Fibroblast of lung (primary cell): ENCODE results near the gene ARHGAP6. TPM values are rescaled to one million over a fixed set of nuclear protein-coding genes. Genes with fewer than 3 reads are reported as not detected.

ENCODE experiments used
- DNase-seq, 2 donors: peaks; one replicate each; pipeline versions ENCODE4 v3.0.0 to v3.0.0-alpha.2; 2010; ENCODE audit warnings: low read depth in 2 of 2
- H2AFZ ChIP-seq: 2 replicates; pipeline ENCODE4 v1.5.1; 2012; ENCODE audit warnings: low read length, control low read depth, inconsistent platforms
- H3K27ac ChIP-seq: 2 replicates; pipeline ENCODE4 v1.5.1; 2011; ENCODE audit warnings: low read length, control low read depth; ENCODE audit not compliant: insufficient read depth
- H3K27me3 ChIP-seq: 2 replicates; pipeline ENCODE4 v1.5.1; 2011; ENCODE audit warnings: mild to moderate bottlenecking, low read length; ENCODE audit not compliant: control insufficient read depth, insufficient read depth
- H3K36me3 ChIP-seq: 2 replicates; pipeline ENCODE4 v1.5.1; 2011; ENCODE audit warnings: low read length; ENCODE audit not compliant: control insufficient read depth, insufficient read depth
- H3K4me1 ChIP-seq: 2 replicates; pipeline ENCODE4 v1.5.1; 2011; ENCODE audit warnings: low read length; ENCODE audit not compliant: control insufficient read depth, insufficient read depth; ENCODE audit errors: extremely low read depth
- H3K4me2 ChIP-seq: 2 replicates; pipeline ENCODE4 v1.5.1; 2011; ENCODE audit warnings: low read length, control low read depth; ENCODE audit not compliant: insufficient read depth; ENCODE audit errors: extremely low read depth
- H3K4me3 ChIP-seq, 4 experiments: fragments of 200-600 bp in 1 of 4; sonication (generic) in 1 of 4; replicated peaks in 1 of 4; 2 replicates each; pipeline ENCODE4 v1.5.1; 2011 to 2016; ENCODE audit warnings: low read length in 4 of 4, low read depth in 3 of 4, mild to moderate bottlenecking in 3 of 4, control low read depth in 2 of 4, inconsistent platforms in 1 of 4, mixed read lengths in 1 of 4; ENCODE audit not compliant: insufficient read depth in 1 of 4; ENCODE audit errors: control extremely low read depth in 1 of 4
- H3K79me2 ChIP-seq: 2 replicates; pipeline ENCODE4 v1.5.1; 2012; ENCODE audit warnings: mild to moderate bottlenecking, low read length, inconsistent platforms; ENCODE audit not compliant: control insufficient read depth, insufficient read depth
- H3K9ac ChIP-seq: 2 replicates; pipeline ENCODE4 v1.5.1; 2011; ENCODE audit warnings: mild to moderate bottlenecking, low read length, control low read depth; ENCODE audit not compliant: insufficient read depth
- H3K9me3 ChIP-seq: 2 replicates; pipeline ENCODE4 v1.5.1; 2012; ENCODE audit warnings: low read depth, low read length; ENCODE audit not compliant: control insufficient read depth, insufficient read depth
- H4K20me1 ChIP-seq: 2 replicates; pipeline ENCODE4 v1.5.1; 2011; ENCODE audit warnings: low read length; ENCODE audit not compliant: control insufficient read depth, insufficient read depth; ENCODE audit errors: extremely low read depth
- CTCF ChIP-seq, 2 donors: IDR thresholded peaks in 1 of 2; conservative IDR thresholded peaks in 1 of 2; 1 replicate in 1 of 2; 2 replicates in 1 of 2; pipeline ENCODE4 v1.5.1; 2011 to 2012; ENCODE audit warnings: low read length in 2 of 2, control low read depth in 1 of 2, inconsistent platforms in 1 of 2, low read depth in 1 of 2, mild to moderate bottlenecking in 1 of 2
- EZH2 ChIP-seq: IDR thresholded peaks from 2 replicates; pipeline ENCODE4 v1.5.1; 2012; ENCODE audit warnings: low read length, control low read depth, mild to moderate bottlenecking; ENCODE audit errors: missing control alignments
- polyA plus RNA-seq, 2 donors: library from polyadenylated mRNA; depleted of rRNA in 1 of 2; stranded (reverse) in 1 of 2; unstranded in 1 of 2; fragments of >200 nt; gene quantifications; 2 replicates each; pipeline ENCODE4 v1.2.1, GENCODE V29; 2011 to 2012; ENCODE audit warnings: missing spikeins in 1 of 2
- total RNA-seq: library from RNA; depleted of rRNA; stranded (reverse); fragments of >200 nt; gene quantifications from 2 replicates; pipeline ENCODE4 v1.2.1, GENCODE V29; 2014

ARHGAP6 gene
- total and polyA plus RNA-seq, 2 donors (not counting 1 experiment from before 2014, with no cell fraction given): 5.9 to 11.7 TPM

GRCh38 chrX:11197671-11198070 lies 468.0 kb downstream of the ARHGAP6 start:
- no peak for DNase-seq
- H3K36me3 ChIP-seq: no peaks in the 10 kb centered on the region
- H3K27me3 ChIP-seq: no peaks in the 10 kb centered on the region
- H3K4me2 ChIP-seq: no peak overlapping the region
- H2AFZ ChIP-seq: no peak overlapping the region
- H3K4me3 ChIP-seq: no peak overlapping the region
- no peaks in the 10 kb centered on the region for H4K20me1 ChIP-seq
- no peak overlapping the region for H3K9ac ChIP-seq
- TF ChIP-seq CTCF (conservative IDR thresholded peaks at IDR 0.05 in 1 of 2, IDR thresholded peaks at IDR 0.05 in 1 of 2; ENCODE audit: low read depth in 1 of 2, low read length in 2 of 2): no peak
- no peak for TF ChIP-seq EZH2
- no peaks in the 10 kb centered on the region for H3K9me3 ChIP-seq
- H3K4me1 ChIP-seq: peaks cover 4% of the 10 kb centered on the region
- no peaks in the 10 kb centered on the region for H3K79me2 ChIP-seq
- no peak overlapping the region for H3K27ac ChIP-seq

- Histone ChIP-seq H3K4me2 (no peak overlapping the region), H3K4me1 (peaks cover 4% of the 10 kb centered on the region), H4K20me1 (no peaks in the 10 kb centered on the region), H2AFZ (no peak overlapping the region), H3K9ac (no peak overlapping the region), H3K36me3 (no peaks in the 10 kb centered on the region), H3K4me3 (no peak overlapping the region), H3K27me3 (no peaks in the 10 kb centered on the region), H3K27ac (no peak overlapping the region), H3K79me2 (no peaks in the 10 kb centered on the region), H3K9me3 (no peaks in the 10 kb centered on the region)
- TF ChIP-seq EZH2: no peak
- no peak for TF ChIP-seq CTCF (conservative IDR thresholded peaks at IDR 0.05 in 1 of 2, IDR thresholded peaks at IDR 0.05 in 1 of 2; ENCODE audit: low read depth in 1 of 2, low read length in 2 of 2)
- DNase-seq: peak in 1 of 2 donors; percentile 4
These were observed 469.2 kb downstream of the ARHGAP6 start for GRCh38 chrX:11196476-11196875.

- H3K9ac ChIP-seq: no peak overlapping the region
- no peaks in the 10 kb centered on the region for H3K9me3 ChIP-seq
- H3K4me1 ChIP-seq: peaks cover 4% of the 10 kb centered on the region
- H3K27me3 ChIP-seq: no peaks in the 10 kb centered on the region
- no peaks in the 10 kb centered on the region for H3K79me2 ChIP-seq
- no peaks in the 10 kb centered on the region for H4K20me1 ChIP-seq
- peak; percentile 5 to 58 for DNase-seq
- no peaks in the 10 kb centered on the region for H3K36me3 ChIP-seq
- no peak overlapping the region for H3K4me3 ChIP-seq
- peak overlapping the region; percentile 25 for H3K4me2 ChIP-seq
- H2AFZ ChIP-seq: no peak overlapping the region
- no peak for TF ChIP-seq CTCF (conservative IDR thresholded peaks at IDR 0.05 in 1 of 2, IDR thresholded peaks at IDR 0.05 in 1 of 2; ENCODE audit: low read depth in 1 of 2, low read length in 2 of 2)
- no peak for TF ChIP-seq EZH2
- no peak overlapping the region for H3K27ac ChIP-seq
These were observed 472.7 kb downstream of the ARHGAP6 start for GRCh38 chrX:11193035-11193469.
